UCSD-AML1 (cell line): ENCODE results near the gene MRPS30.
"Not testable (repeated sequence)": the region's sequence is repeated elsewhere in the genome, so short reads cannot be mapped to it uniquely, and the experiment has no call there.

Experiments
- DNase-seq: peaks from one replicate; lab custom pipeline; 2025; ENCODE audit not compliant: unreplicated experiment; lab: John Stamatoyannopoulos, UW

The MRPS30 gene

GRCh38 chr5:44814761-44815160, 6.0 kb downstream of the MRPS30 start:
- no peak for DNase-seq

- DNase-seq = peak; percentile 2
These were observed 12.4 kb downstream of the MRPS30 start for GRCh38 chr5:44821164-44821563.

GRCh38 chr5:44824662-44825061, 15.9 kb downstream of the MRPS30 start:
- DNase-seq = not testable (repeated sequence)

DNA sequence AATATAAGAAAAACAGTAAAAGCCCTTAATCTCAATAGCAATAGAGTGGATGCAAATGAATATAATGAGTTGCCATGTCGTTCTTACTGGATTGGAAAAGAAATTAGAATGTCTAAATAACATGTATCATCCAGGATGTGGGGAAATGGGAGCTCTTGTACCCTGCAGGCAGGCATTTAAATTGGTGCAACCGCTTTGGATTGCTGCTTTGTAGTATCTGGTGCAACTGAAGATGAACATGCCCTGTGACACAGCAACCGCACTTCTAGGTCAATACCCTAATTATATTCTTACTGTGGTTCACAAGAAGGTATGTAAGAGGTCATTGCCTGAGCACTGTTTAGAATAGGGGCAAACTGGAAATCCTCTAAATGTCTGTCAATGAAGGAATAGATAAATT, 18.9 kb downstream of the MRPS30 start:
- DNase-seq = peak; percentile 1

DNA sequence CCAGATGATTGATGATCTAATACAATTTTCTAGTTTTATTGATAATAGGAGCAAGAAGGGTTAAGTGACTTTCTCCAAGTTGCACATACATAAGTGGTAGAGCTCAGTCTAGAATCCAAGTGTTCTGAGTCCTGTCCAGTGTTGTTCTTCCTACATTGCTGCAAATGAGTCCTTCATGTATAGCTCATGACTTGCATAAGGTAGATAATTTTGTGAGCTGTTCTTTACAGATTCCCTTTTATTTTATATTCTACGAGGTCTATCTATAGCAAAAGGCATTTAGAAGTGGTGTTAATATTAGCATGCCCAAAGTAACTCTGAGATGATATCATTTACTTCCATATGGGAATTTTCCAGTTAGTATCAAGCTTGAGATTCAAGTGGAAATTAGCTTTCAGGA, 20.0 kb downstream of the MRPS30 start:
- DNase-seq = no peak

GRCh38 chr5:44830951-44831350, 22.2 kb downstream of the MRPS30 start:
- no peak for DNase-seq

GRCh38 chr5:44833249-44833648, 24.5 kb downstream of the MRPS30 start:
- DNase-seq = no peak

DNA sequence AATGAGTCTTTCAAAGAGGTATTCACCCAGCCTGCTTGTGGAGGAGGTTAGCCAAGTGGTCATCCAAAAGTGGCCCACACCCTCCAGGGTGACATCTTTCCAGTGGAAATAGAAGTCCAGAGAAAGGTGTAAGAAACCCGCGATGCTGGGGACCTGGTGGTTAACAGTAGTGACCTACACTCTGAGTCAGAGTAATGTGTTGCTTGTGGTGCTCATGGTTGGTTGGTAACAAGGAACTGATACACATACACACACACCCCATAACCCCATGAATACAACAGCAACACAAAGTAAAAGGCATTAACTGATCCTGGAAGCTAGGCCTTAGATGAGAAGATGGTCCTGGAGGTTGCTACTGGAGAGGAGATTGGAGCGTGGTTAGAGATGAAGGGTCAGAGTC, 26.9 kb downstream of the MRPS30 start:
- DNase-seq = no peak

DNA sequence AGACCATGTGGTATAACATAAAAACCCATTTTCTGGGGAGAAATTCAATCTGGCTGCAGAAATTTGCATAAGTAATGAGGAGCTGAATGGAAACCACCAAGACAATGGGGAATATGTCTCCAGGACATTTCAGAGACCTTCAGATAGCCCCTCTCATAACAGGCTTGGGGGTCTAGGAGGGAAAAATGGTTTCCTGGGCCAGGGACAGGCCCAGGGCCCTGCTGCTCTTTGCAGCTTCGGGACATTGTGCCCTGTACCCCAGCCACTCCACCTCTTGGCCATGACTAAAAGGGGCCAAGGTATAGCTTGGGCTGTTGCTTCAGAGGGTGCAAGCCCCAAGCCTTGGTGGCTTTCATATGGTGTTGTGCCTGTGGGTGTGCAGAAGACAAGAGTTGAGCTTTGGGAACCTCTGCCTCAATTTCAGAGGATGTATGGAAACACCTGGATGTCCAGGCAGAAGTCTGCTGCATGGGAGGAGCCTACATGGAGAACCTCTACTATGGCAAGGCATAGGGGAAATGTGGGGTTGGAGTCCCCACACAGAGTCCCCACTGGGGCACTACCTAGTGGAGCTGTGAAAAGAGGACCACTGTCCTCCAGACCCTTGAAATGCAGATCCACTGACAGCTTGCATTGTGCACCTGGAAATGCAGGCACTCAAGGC, 30.4 kb downstream of the MRPS30 start:
- DNase-seq = no peak

DNA sequence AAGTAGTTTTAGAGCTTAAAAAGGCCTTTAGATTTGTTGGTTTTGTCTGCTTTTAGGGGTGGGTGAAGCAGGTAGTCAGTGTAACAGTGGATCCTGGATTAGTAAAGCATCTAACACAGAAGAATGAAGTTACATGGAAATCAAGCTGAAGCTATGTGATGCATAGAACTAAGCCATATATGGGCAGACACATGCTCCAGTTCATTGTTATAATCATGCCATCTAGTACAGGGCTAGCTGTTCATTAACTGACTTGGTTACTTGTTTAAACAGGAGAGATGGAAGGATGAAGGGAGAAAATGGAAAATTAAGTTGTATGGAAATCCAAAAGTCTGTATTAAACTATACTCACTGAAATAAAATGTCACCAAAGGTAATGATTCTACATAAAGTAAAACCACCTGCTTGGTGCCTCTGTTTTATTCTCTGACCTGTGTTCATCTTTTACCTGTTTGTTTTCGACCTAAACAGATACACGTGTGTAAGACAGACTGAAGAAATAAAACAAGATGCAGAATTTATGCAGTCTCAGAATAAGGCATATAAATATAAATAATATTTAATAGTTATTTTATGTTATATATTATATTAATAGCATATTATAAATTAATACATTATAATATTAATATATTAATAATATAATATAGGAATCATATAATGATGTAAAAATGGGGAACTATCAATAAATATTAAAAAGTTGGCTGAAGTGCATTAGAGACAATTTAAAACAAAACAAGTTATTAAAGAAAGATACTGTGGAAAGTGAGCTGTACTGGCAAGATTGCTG, 33.9 kb downstream of the MRPS30 start:
- DNase-seq = no peak

- no peak for DNase-seq
These were observed 36.0 kb downstream of the MRPS30 start for GRCh38 chr5:44844744-44845143.

DNA sequence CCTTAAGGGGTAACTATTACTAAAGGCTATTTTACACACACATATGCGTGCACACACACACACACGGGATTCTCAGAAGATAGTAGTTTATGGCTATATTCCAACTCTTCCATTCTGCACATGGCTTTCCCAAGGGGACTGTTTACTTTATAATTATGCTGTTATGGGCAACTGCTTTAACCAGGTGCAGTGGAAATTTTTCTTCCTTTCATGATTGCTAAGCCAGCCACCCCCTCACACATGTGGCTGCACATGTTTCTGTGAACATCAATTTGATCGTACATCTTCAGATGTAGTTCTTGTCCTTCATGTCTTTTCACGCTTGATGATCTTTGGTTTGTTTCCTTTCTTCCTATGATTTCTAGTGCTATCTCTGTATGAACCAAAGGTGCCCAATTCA, 37.0 kb downstream of the MRPS30 start:
- no peak for DNase-seq

DNA sequence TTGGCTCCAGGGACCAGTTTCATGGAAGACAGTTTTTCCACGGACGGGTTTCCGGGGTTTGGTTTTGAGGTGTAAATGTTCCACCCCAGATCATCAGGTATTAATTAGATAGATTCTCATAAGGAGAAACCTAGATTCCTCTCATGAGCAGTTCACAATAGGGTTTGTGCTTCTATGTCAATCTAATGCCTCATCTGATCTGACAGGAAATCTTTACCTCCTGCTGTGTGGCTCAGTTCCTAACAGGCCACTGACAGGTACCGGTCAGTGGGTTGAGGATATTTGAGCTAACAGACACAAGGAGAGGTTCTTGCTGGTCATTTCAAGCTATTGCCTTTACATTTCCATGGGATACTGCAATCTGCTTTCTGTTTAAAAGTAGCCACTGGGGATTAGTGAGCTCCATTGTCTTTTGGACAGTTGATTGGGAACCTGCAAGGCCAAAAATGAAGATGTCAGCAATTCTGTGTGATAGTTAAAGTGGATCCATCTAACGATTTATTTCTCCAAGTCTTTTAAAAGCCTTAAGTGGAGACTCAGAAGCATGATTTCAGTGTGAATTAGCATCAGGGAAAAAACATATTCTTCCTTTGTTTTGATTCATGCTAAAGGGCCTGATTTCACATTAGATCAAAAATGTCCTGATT, 38.6 kb downstream of the MRPS30 start:
- no peak for DNase-seq

- DNase-seq = no peak
These were observed 51.5 kb downstream of the MRPS30 start for GRCh38 chr5:44860267-44860666.

GRCh38 chr5:44862808-44863207, 54.1 kb downstream of the MRPS30 start:
- no peak for DNase-seq
